ENCODE data around the gene ASIP. TPM values are rescaled to one million over a fixed set of nuclear protein-coding genes. Genes with fewer than 3 reads are reported as not detected.

Gene ASIP
- total RNA-seq, 1 experiment from 2014 or later: not detected

GRCh38 chr20:34281177-34281576 is 40.0 kb downstream of the ASIP start:
- Histone ChIP-seq H2BK12ac (ENCODE audit: insufficient read length, low read depth, low read length) (no peak overlapping the region), H3K23me2 (ENCODE audit: insufficient read length, low read depth, low read length, poor library complexity, severe bottlenecking) (no peaks in the 10 kb centered on the region), H3K4me2 (ENCODE audit: insufficient read depth, insufficient read length, low read length) (no peak overlapping the region), H4K20me1 (ENCODE audit: control insufficient read depth, insufficient read depth, insufficient read length) (peaks cover 2% of the 10 kb centered on the region), H3K9me3 (ENCODE audit: control insufficient read depth, low read depth, low read length) (no peaks in the 10 kb centered on the region), H3K23ac (ENCODE audit: insufficient read length, low read depth, low read length) (no peak overlapping the region), H4K91ac (ENCODE audit: insufficient read length, low read depth, low read length) (no peak overlapping the region), H2BK5ac (ENCODE audit: insufficient read length, low read length) (no peak overlapping the region), H3K9ac (ENCODE audit: extremely low read depth, insufficient read length, low read length) (no peak overlapping the region), H2BK15ac (ENCODE audit: low read depth, low read length) (no peak overlapping the region), H3T11ph (ENCODE audit: low read length) (no peak overlapping the region), H2BK120ac (ENCODE audit: low read depth, low read length, poor library complexity, severe bottlenecking) (no peak overlapping the region), H3K14ac (ENCODE audit: insufficient read depth, low read length) (no peak overlapping the region), H4K5ac (ENCODE audit: insufficient read length, low read depth, low read length) (no peak overlapping the region), H2AFZ (ENCODE audit: low read length) (no peak overlapping the region), H3K4me1 (ENCODE audit: insufficient read depth, low read length) (no peaks in the 10 kb centered on the region), H3K79me2 (ENCODE audit: insufficient read depth, low read length) (no peaks in the 10 kb centered on the region; the same call in 1 of the 2 replicates), H3K56ac (ENCODE audit: insufficient read length, low read depth, low read length) (no peak overlapping the region), H4K8ac (replicated peaks; ENCODE audit: insufficient read length, low read depth, low read length) (no peak overlapping the region), H3K18ac (ENCODE audit: insufficient read length, low read depth, low read length) (no peak overlapping the region), H3K79me1 (ENCODE audit: insufficient read depth, low read depth, low read length, poor library complexity, severe bottlenecking) (no peaks in the 10 kb centered on the region), H2AK5ac (ENCODE audit: insufficient read length, low read length) (no peak overlapping the region), H3K27me3 (ENCODE audit: insufficient read depth, low read length) (no peaks in the 10 kb centered on the region), H3K27ac (ENCODE audit: insufficient read length, low read depth, low read length) (no peak overlapping the region), H2BK20ac (ENCODE audit: low read depth, low read length, poor library complexity, severe bottlenecking) (no peak overlapping the region), H3K4ac (ENCODE audit: low read depth, low read length) (no peak overlapping the region)
- Mint-ChIP-seq H3K4me3 (no peak overlapping the region), H3K27ac (peak overlapping the region in 1 of 3 experiments; percentile 3; a peak in 1 of 7 replicates), H3K36me3 (ENCODE audit: insufficient read depth in 1 of 3, low read depth in 3 of 3) (peaks cover 68 to 100% (median 88%) of the 10 kb centered on the region in 3 experiments; a peak in 6 of 7 replicates), H3K4me1 (no peaks in the 10 kb centered on the region), H3K9me3 (no peaks in the 10 kb centered on the region), H3K27me3 (ENCODE audit: low read depth) (no peaks in the 10 kb centered on the region; the same call in 1 of the 2 replicates)
- WGBS (ENCODE audit: extremely low coverage, insufficient read length, low lambda C conversion rate): no CpG with 5 or more reads among the region's 3 CpGs
- TF ChIP-seq CTCF (conservative IDR thresholded peaks at IDR 0.05): no peak
- DNase-seq: no peak

Measured in H9 (cell line).